ENCODE measurements around the gene CCDC88C.

- no peak for TF ChIP-seq POLR2A (IDR thresholded peaks at IDR 0.05)
- TF ChIP-seq CTCF (IDR thresholded peaks at IDR 0.05) = no peak
Observed at GRCh38 chr14:91327250-91327595, 90.4 kb downstream of the CCDC88C start.
